Brain pericyte (primary cell): ENCODE data around the gene ZNF530.
A peak's percentile ranks its signal among the peaks of the same experiment; 100 is the strongest.

Source experiments
- DNase-seq: peaks from one replicate; pipeline ENCODE4 v3.0.0-alpha.2; 2012; ENCODE audit warnings: low read depth, low spot score

ZNF530 gene

DNA sequence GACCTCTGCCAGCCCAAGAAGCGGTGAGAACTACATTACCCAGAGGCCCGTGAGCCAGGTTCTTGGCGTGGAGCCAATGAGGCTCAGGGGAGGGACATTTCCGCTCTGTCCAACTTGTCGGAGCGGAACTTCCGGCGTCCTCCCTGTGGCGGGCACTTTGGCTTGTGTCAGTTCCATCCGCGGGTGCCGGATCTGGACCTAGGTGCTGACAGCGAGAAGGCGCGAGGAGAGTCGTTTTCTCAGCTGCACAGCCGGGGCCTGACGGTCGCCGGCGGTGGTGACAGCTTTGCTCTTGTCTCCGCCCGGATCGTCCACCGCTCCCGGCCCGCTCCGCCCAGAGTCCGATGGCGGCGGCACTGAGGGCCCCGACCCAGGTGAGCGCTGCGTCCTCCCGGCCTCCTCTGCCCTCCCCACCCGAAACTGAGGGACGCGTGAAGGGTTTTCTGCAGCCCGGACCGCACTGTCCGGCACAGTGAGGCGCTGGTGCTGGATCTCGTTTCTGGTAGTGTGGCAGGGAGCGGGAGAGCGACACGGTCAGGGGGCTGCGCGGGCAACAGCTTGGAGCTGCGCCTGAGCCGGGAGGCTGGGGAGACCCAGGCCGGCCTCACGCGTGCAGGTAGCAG, at the start of gene ZNF530:
Gene ZNF530 (plus strand): TSS at position 125 of the 623 bp plus-strand sequence. CDS start 4,461 bp downstream, outside the sequence.
- peak; percentile 65 for DNase-seq

- no peak for DNase-seq
These were observed 47.3 kb upstream of the ZNF530 start for GRCh38 chr19:57552432-57552831.

- DNase-seq: no peak
These were observed 42.0 kb upstream of the ZNF530 start for GRCh38 chr19:57557659-57558058.

GRCh38 chr19:57558525-57558924, 41.2 kb upstream of the ZNF530 start:
- no peak for DNase-seq

DNA sequence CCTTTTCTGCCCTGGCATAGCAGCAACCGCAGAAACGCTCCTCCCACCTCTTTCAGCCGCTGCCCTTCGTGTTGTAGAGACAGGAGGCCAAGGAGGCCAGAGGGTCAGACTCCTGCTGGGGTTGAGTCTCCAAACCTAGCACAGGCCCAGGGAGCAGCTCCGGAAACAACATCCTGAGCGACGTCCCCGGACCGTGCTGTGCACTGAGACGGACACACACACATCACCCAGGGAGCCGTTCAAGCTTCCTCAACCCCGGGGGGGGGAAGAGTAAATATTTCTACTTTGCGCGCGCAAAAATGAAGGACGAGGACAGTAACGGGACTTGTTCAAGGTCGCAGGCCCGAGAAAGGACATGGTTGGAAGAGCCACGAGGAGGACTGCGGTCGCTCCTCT, 40.7 kb upstream of the ZNF530 start:
- DNase-seq: no peak

DNA sequence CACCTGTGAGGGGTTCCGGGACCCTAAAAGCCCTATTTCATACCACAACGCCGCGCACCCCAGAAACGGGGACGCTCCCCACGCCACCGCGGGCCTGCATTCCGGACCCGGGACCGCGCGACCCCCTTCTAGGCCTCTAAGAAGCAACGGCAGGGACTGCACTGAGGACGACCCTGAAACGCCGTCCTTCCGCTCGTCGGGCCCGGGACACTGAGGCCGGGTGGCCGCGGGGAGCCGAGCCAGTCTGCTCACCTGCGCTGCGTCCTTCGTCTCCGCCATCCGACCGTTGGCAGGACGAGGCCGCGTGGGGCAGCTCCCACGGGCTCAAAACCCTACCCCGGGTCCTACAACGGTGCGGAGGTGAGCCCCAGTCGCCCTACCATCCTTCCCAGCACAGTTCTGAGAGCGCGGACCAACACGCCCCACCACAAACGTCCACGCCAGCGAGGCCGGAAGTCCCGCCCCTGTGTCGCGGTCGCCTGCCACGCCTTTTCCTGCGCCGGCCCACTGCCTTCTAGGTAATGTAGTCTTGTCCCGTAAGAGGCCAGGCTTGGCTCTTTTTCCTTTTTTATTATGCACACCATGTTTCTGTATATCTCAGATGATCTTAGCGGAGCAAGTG, 40.2 kb upstream of the ZNF530 start, which contains the start of gene ZNF550:
Gene ZNF550 (minus strand): TSS at position 460 of the 622 bp plus-strand sequence. CDS start 181 bp downstream, at position 279.
- peak; percentile 68 for DNase-seq

DNA sequence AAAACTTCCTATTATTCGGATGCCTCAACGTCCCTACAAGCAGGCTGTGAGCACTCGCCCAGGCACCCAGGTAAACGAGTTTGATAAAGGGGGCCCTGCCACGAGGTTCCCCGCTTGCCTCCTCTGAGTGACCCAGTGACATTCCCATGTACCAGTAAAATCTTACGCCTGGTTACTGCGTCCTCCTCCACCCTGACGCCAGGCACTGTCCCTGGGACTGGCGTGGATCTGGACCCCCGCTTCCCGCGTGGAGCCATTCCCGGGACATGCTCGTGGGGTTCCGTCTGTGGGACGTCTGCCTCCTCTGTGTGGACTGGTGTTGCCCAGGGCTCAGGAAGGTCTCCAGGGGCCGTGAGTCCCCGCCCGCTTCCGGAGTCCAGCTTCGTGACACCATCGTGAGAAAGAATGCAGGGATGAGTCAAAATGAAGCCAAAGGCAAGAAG, 39.6 kb upstream of the ZNF530 start:
- DNase-seq: no peak

- no peak for DNase-seq
These were observed 36.1 kb upstream of the ZNF530 start for GRCh38 chr19:57563547-57563946.

DNA sequence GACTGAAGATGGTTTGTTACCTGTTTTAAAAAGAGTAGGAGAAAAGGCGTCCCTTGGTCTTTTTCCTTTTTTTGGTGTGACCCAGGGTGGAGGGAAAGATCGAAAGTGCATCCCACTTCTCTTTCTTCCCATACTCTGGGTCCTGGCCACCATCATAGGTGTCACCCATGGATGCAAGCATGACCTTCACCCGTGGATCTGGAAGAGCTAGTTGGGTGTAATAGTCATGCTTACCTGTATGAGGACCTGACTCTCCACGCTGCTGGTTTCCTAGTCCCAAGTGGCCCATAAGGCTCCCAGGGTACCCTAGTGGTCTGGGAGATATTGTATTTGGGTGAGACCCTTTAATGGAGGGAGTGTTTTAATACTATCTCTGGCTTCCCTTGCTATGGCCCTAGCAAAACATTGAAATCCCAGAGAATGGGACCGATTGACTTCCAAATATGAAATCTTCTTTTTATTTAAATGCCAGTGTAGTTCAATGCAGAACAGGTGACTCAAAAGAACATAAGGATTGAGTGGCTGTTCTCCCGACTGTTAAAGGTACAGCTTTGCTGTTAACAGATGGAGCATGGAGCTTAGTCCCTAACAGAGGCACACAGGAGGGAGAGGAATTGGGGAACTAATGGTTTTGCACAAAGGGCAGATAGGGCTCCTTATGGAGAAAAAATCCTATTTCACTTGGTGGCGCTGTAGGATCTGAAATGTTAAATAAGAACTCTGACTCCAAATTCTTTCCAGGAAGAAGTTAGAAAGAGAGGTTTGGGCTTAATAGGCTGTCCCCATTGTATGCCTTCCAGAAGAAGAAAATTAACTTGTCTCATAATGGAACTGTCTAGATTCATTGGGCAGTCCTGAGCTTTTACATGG, 33.1 kb upstream of the ZNF530 start:
- DNase-seq: no peak

- no peak for DNase-seq
These were observed 29.0 kb upstream of the ZNF530 start for GRCh38 chr19:57570707-57571106.

- DNase-seq: no peak
These were observed 27.2 kb upstream of the ZNF530 start for GRCh38 chr19:57572415-57572947.

DNA sequence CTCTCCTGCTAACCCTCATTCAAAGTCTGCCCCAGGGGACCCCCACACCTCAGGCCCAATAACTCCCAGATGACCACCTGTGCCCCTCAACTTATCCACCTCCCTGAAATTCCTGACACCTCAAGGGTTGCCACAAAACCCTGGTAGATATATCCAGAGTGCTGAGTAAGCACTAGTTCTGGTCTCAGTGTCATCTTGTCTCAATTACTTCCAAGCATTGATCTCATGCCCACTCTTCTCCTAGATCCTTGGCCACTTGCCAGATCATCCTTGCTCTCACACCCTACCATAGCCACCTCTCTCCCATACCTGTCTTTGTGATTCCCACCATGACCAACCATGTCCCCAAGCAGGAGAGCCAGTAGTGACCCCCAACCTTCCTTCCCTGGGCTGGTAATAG, 23.0 kb upstream of the ZNF530 start:
- DNase-seq: no peak

DNA sequence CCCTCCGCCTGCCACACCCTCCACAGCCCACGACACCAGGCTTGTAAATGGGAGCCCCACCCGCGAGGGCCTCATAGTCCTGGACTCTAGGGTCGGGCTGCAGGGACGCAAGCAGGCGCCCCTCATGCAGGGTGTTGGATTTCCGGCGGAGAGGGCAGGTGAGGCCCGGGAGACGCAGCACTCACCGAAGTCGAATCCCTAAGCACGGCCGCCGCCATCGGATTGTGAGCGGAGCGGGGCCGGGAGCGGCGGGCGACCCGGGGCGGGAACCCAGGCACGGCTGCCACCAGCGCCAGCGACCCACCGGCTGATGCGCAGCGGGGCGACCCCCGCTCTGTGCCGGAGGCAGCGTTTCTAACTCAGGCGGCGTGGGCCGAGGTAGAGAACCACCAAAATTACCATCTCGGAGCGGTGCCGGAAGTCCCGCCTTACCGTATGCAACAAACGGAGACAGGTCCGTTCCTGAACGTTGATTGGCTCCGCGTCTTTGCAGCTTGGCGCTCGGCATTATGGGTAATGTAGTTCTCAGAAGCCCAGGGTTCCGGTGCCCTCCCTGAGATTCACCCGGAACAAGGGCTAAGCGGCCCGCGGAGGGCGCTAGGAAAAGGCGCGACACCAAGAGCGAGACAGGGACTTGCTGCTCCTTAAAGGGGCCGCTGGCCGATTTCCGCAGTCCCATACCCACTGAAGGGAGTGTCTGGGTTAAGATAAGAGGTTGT, 21.0 kb upstream of the ZNF530 start, which contains the start of gene ZNF416:
Gene ZNF416 (minus strand): TSS at position 425 of the 719 bp plus-strand sequence. CDS start 207 bp downstream, at position 218.
- DNase-seq: peak; percentile 93

- DNase-seq: no peak
These were observed 16.6 kb upstream of the ZNF530 start for GRCh38 chr19:57583104-57583520.

GRCh38 chr19:57583521-57584416, 15.9 kb upstream of the ZNF530 start, which contains the start of gene ZIK1:
ZIK1 (plus strand) TSS chr19:57584145; CDS start chr19:57584357, 212 bp downstream.
- DNase-seq: peak; percentile 75

GRCh38 chr19:57587529-57587928, 12.2 kb upstream of the ZNF530 start:
- no peak for DNase-seq

DNA sequence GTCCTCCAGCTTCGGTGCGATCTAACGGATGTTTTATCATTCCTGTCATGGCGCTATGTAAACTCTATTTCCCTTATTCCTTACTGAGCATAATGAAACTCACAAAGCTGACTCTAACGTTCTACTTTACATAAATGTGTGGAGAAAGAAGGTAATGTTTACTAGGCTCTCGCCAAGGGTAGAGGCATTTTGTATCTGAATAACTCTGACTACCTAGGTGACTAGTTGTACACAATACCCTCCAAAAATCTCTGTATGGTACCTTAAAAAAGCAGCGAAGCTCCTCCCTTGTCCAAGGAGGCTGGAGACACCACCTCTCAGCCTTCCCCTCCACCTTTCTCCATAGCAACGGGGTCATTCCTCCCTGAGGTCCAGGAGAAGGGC, 316 bp upstream of the ZNF530 start:
- no peak for DNase-seq

DNA sequence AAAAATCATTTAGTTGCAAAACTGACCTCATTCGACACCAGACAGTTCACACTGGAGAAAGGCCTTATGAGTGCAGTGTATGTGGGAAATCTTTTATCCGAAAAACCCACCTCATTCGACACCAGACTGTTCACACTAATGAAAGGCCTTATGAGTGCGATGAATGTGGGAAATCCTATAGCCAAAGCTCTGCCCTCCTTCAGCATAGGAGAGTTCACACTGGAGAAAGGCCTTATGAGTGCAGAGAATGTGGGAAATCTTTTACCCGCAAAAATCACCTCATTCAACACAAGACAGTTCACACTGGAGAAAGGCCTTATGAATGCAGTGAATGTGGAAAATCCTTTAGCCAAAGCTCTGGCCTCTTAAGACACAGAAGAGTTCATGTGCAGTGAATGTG, 7.2 kb downstream of the ZNF530 start:
- no peak for DNase-seq

DNA sequence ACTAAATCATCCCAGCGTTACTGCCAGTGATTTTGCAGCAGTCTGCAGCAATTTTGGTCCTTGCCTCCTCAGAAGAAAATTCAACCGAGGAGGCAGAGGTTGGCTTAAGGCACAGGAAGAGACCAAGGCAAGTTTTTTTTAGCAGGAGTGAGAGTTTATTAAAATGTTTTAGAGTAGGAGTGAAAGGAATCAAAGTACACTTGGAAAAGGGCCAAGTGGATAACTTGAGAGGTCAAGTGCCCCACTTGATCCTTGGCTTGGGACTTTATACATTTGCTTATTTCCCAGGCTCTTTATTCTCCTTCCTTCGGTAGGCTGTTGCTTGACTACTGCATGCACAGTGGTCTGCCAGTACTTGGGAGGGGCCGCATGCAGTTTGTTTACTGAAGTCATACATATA, 11.4 kb downstream of the ZNF530 start:
- no peak for DNase-seq
